ENCODE data around the gene RPTOR.
A peak's percentile ranks its signal among the peaks of the same experiment; 100 is the strongest.

Gene RPTOR

DNA sequence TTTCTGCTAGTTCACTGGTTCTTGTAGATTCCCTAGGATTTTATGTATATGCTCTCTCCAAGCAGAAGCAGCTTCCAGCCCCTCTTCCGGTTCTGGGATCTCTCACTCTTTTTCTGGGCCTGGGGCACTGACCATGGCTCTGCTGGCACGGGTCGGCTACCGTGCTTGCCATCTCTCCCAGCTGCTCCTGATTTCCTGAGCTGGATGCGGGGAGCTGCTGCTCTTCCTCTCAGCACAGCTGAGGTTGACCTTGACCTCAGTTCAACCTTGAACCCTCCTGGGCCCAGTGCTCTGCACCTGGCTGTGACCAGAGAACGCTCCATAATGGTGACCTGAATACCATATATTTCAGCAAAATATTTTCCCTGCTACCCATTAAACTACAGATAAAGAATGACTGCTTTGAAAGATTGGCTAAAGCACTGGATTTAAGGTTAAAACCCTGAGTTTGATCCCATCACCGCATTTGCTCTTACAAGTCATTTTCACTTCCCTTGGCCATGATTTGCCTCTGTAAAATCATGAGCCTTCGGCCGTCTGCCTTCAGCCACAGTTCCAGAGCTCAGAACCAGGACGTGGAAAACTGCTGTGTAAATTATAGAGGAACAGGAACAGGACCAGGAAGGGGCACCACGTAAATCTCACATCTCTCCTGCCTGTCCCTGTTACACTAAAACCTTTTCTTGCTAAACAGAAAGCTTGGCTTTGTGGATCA is 316.2 kb downstream of the RPTOR start:
- CTCF ChIA-PET, result interaction anchor here (0.6 kb wide), 1 partner anchor 22 kb away, joined by 3 read pairs; no protein-coding TSS in a partner anchor
- TF ChIP-seq, protein P1, sequence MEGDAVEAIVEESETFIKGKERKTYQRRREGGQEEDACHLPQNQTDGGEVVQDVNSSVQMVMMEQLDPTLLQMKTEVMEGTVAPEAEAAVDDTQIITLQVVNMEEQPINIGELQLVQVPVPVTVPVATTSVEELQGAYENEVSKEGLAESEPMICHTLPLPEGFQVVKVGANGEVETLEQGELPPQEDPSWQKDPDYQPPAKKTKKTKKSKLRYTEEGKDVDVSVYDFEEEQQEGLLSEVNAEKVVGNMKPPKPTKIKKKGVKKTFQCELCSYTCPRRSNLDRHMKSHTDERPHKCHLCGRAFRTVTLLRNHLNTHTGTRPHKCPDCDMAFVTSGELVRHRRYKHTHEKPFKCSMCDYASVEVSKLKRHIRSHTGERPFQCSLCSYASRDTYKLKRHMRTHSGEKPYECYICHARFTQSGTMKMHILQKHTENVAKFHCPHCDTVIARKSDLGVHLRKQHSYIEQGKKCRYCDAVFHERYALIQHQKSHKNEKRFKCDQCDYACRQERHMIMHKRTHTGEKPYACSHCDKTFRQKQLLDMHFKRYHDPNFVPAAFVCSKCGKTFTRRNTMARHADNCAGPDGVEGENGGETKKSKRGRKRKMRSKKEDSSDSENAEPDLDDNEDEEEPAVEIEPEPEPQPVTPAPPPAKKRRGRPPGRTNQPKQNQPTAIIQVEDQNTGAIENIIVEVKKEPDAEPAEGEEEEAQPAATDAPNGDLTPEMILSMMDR (conservative IDR thresholded peaks at IDR 0.05; ENCODE audit: low read depth), result no peak
- peak overlapping the region; percentile 93 for H3K27ac ChIP-seq
- POLR2A ChIA-PET (ENCODE audit: low non-redundant PET), result no interaction called here
- DNase-seq (ENCODE audit: low spot score), result no peak

DNA sequence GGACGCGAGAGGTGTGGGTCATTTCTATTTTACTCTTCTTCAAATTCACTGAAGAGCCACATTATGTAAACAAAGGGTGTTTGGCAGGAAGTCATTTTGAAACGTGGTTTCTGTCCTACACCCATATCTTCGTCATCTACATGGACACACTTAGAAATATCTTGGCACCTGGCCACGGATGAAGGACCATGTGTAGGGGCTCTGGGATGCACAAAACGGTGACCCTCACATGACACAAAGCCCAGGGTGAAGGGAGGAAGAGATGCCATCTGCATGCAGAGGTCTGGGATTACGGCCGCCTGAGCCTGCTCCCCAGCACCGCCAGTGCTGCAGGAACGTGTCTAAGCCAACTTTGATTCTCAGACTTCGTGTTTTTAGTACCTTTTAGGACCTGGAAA is 316.8 kb downstream of the RPTOR start:
- DNase-seq (ENCODE audit: low spot score), result no peak
- ChIA-PET POLR2A (ENCODE audit: low non-redundant PET) (no interaction called here), CTCF (interaction anchor here (0.6 to 1.4 kb wide), 3 partner anchors 23 to 1014 kb away, joined by 3 to 5 read pairs (median 3); no protein-coding TSS in a partner anchor)

GRCh38 chr17:80861892-80862291 is 317.3 kb downstream of the RPTOR start:
- DNase-seq (ENCODE audit: low spot score), result peak; percentile 91
- TF ChIP-seq, protein P1 (conservative IDR thresholded peaks at IDR 0.05; ENCODE audit: low read depth), result peak; percentile 98
- H3K27ac ChIP-seq, result peak overlapping the region; percentile 93
- ChIA-PET POLR2A (ENCODE audit: low non-redundant PET) (no interaction called here), CTCF (interaction anchor here (0.5 to 1.4 kb wide), 5 partner anchors 35 to 1014 kb away, joined by 3 to 5 read pairs (median 3); no protein-coding TSS in a partner anchor)

More for the DNA sequence above, 316.8 kb downstream of the RPTOR start:
- TF ChIP-seq, protein P1 (conservative IDR thresholded peaks at IDR 0.05; ENCODE audit: low read depth), result no peak
- H3K27ac ChIP-seq, result peak overlapping the region; percentile 93

- CTCF ChIA-PET, result interaction anchor here (0.5 to 1.4 kb wide), 5 partner anchors 35 to 1015 kb away, joined by 3 to 5 read pairs (median 3); no protein-coding TSS in a partner anchor
- peak overlapping the region; percentile 93 for H3K27ac ChIP-seq
- TF ChIP-seq, protein P1 (conservative IDR thresholded peaks at IDR 0.05; ENCODE audit: low read depth), result no peak
- DNase-seq (ENCODE audit: low spot score), result no peak
- POLR2A ChIA-PET (ENCODE audit: low non-redundant PET), result no interaction called here
Measured at GRCh38 chr17:80862481-80862961, 317.9 kb downstream of the RPTOR start.

- ChIA-PET POLR2A (ENCODE audit: low non-redundant PET) (no interaction called here), CTCF (interaction anchor here (1.4 kb wide), 1 partner anchor 45 kb away, joined by 5 read pairs; no protein-coding TSS in a partner anchor)
- H3K27ac ChIP-seq, result peak overlapping the region; percentile 93
- TF ChIP-seq, protein P1 (conservative IDR thresholded peaks at IDR 0.05; ENCODE audit: low read depth), result no peak
- no peak for DNase-seq (ENCODE audit: low spot score)
Measured at GRCh38 chr17:80862978-80863377, 318.3 kb downstream of the RPTOR start.

- ChIA-PET CTCF (no interaction called here), POLR2A (ENCODE audit: low non-redundant PET) (no interaction called here)
- peak overlapping the region; percentile 44; the same call in 1 of the 2 replicates for H3K27ac ChIP-seq
- TF ChIP-seq, protein P1 (conservative IDR thresholded peaks at IDR 0.05; ENCODE audit: low read depth), result no peak
- no peak for DNase-seq (ENCODE audit: low spot score)
Measured at GRCh38 chr17:80863626-80864025, 319.0 kb downstream of the RPTOR start.

All from RWPE1 (cell line).